LNCAP (cell line): ENCODE results near the gene EPHA10.

Experiments used
- TF ChIP-seq, protein P1 (sequence below): fragments of 450-650 bp; IDR thresholded peaks from 2 replicates; pipeline ENCODE4 v1.5.1; 2017; ENCODE audit warnings: mild to moderate bottlenecking

The EPHA10 gene

DNA sequence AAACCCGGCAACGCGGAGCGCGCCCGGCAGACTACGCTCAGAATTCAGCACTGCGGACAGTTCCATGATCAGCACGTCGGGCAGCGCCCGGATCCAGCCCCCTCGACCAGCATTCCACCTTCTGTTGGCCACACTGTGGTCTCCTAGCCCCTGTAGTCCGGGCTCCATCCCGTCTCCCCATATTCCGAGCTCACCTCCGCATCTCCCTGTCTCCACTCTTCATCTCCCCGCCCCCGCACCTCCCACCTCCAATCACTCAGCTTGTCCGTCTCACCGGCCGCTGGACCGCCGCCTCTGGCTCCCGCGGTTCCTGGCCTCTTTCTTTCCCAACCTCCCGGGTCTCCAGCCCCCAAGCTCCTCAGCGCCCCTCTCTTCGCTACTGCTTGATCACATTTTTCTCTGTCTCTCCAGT is 500 bp downstream of the EPHA10 start:
- TF ChIP-seq, protein P1, sequence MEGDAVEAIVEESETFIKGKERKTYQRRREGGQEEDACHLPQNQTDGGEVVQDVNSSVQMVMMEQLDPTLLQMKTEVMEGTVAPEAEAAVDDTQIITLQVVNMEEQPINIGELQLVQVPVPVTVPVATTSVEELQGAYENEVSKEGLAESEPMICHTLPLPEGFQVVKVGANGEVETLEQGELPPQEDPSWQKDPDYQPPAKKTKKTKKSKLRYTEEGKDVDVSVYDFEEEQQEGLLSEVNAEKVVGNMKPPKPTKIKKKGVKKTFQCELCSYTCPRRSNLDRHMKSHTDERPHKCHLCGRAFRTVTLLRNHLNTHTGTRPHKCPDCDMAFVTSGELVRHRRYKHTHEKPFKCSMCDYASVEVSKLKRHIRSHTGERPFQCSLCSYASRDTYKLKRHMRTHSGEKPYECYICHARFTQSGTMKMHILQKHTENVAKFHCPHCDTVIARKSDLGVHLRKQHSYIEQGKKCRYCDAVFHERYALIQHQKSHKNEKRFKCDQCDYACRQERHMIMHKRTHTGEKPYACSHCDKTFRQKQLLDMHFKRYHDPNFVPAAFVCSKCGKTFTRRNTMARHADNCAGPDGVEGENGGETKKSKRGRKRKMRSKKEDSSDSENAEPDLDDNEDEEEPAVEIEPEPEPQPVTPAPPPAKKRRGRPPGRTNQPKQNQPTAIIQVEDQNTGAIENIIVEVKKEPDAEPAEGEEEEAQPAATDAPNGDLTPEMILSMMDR = no peak

DNA sequence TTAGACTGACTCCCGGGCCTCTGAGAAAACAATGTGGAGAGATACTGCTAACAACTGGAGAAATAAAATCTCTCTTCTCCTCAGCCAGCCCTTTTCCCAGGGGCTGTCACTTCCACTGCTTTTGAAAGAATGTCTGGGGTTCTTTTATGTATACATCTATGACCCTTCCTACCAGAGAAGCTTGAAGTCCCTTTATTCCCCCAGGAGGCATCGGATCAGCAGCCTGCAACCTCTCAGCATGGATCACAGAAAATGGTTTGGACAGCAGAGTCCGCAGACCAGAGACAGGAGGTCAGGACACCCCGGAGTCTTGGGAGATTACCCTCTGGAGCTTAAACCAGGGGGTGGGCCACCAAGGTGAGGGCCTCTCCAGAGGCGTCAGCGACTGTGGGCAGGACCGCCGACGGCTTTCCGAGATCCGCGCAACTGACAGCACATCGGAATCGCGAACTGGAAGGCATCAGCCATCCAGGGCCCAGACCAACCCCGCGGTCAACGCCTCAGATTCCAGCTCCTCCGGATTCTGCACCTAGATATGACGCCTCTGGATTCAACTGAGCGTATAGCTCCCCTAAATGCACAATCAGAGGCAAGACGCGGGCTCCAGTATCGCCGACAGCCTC is 1.0 kb downstream of the EPHA10 start:
- TF ChIP-seq, protein P1 = no peak

DNA sequence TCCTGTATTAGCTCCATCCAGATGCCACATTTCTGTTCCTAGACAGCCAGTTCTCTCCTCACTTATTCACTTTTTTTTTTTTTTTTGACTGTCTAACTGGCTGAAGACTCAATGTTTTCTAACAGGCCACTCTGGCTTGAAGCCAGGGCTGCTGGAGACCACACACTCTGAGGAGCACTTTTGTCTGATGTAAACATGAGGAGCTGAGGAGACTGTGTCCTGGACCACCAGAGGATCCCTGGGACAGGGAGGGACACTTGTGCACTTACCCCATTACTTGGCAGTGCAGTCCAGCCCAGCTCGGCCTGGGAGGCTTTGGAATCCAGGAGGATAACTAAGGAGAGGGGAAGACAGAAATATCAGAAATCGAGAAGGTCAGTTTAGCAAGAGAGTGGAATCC is 2.4 kb downstream of the EPHA10 start:
- TF ChIP-seq, protein P1 = no peak

DNA sequence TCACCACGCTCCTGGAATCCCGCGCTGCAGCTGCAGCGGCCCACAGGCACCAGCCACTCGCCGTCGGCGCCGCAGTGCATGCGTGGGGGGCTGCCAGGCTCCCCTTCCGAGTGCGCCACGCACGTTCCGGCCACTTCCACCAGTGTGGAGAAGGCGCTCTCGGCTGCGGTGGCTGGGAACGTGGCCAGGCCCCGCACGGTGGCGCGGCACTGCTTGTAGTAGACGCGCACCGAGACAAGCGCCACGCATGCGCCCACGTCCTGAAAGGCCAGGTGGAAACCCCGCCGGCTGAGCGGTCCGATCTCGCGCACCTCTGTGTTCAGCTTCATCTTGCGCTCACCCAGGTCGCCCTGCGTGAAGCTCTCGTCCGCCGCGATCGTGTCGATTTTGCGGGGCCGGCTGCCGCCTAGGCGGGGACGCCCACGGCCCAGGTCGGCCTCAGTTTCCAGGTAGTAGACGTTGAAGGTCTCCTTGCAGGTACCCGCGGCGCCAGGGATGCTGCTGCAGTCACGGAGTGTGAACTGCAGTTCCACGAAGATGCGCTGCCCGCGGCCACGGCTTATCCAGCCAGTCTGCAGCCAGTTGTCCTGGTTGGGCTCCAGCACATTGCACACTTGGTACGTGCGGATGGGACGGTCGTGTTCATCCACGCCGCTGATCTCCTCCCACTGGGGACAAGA is 3.4 kb downstream of the EPHA10 start:
- TF ChIP-seq, protein P1 = no peak

DNA sequence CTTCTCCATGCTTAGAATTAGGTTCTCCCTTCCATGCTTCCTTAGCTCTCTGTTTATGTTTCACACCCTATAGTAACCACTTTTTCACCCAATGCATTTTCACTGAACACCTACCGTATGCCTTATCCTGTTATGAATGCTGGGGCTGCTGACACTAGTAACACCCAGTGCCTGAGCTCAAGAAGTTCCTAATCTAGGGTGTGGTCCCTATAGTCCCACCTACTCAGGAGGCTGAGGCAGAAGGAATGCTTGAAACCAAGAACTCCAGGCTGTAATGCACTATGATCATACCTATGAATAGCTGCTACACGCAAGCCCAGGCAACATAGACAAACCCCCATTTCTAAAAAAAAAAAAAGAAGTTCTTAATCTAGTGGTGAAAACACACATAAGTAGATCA is 5.5 kb downstream of the EPHA10 start:
- TF ChIP-seq, protein P1 = no peak

DNA sequence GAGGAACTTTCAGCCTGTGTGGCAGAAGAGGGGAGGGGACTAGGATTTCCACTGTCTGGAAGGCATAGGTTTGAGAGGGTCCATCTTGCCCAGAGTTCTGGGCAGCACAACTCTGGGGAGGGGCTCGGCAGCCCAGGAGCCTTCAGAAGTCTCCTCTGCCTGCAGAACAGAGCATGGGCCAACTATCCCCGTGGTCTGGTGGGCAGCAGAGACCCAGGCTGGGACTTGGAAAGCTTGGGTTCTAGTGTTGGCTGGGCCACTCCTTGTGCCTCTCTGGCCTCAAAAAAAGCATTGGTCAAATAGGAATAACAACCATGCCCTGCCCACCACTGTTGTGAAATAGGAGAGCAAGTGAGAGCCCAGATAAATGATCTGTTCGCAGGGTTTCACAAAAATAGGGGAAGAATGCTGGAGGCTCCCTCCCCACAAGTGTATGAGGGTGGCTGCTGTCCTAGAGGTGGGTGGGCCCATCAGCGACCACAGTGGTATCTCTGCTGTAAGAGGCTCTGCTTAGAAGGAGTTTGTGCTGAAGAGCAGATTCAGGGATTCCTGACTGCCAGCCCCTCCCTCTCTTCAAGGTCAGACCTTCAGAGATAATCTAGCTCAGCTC is 8.9 kb downstream of the EPHA10 start:
- TF ChIP-seq, protein P1 = no peak

DNA sequence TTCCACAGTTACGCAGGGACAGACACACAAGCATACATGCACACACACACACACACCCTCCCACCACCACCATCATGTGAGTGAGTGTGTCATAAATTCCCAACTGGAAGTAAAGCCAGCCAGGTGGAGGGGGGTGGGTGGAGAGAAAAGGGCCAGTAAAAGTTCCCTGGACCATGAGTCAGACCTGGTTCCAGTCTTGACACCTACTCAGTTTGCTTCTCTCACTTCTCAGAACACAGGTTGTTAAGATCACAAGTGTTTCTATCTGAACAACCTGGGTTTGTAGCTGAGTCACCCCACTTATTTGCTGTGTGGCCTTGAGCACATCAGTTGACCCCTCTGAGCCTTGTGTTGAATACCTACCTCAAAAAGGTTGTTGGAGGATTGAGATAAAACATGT is 9.6 kb downstream of the EPHA10 start:
- TF ChIP-seq, protein P1 = no peak
